ELR (cell line): ENCODE measurements around the gene RANBP3.
"Not testable (repeated sequence)": the region's sequence is repeated elsewhere in the genome, so short reads cannot be mapped to it uniquely, and the experiment has no call there.

Experiments
- DNase-seq: peaks from one replicate; pipeline ENCODE4 v3.0.0-alpha.2; 2015; ENCODE audit warnings: low read depth

The RANBP3 gene

DNA sequence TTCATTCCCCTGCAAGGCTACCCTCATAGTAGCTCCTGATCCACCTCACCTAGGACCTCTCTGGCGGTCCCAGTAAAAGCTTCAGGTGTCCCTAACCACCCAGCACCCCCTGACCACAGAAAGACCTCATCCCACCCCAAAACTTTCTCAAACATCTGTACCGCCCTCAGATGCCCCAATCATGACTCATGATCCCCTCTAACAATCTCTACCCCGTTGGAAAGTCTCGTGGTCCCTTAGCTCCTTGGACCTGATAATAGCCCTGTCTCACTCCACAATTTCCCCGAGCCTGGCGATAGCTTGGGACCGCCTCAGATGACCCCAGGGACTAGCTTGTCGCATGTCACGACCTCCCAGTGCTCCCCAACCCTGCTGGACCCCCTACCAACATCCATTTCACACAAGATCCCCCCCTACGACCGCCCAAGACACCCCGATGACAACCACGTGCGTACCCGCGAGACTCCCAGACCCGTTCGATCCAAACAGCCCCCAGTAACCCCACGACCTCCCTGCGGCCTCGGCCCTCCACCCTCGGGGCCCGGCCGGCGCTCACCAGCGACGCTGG is 74.8 kb downstream of the RANBP3 start:
- peak; percentile 78 for DNase-seq

DNA sequence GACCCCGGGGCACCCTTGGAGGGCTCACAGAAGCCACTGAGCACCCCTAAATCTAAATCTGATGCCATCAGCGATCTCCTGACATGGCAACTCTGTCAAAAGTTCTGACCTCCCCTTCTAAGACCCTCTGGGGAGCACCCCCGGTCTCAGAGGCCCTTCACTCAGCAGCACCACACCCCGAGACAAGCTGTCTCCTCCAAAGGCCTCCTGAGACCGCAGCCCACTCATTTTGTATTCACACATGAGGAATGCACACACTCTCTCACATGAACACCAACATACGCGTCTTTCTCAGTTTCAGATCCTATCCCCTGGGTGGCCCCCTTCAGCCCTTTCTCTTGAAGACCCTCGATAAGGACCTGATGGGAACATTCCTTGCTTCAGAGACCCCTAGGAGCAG is 77.0 kb downstream of the RANBP3 start:
- DNase-seq, result no peak

DNA sequence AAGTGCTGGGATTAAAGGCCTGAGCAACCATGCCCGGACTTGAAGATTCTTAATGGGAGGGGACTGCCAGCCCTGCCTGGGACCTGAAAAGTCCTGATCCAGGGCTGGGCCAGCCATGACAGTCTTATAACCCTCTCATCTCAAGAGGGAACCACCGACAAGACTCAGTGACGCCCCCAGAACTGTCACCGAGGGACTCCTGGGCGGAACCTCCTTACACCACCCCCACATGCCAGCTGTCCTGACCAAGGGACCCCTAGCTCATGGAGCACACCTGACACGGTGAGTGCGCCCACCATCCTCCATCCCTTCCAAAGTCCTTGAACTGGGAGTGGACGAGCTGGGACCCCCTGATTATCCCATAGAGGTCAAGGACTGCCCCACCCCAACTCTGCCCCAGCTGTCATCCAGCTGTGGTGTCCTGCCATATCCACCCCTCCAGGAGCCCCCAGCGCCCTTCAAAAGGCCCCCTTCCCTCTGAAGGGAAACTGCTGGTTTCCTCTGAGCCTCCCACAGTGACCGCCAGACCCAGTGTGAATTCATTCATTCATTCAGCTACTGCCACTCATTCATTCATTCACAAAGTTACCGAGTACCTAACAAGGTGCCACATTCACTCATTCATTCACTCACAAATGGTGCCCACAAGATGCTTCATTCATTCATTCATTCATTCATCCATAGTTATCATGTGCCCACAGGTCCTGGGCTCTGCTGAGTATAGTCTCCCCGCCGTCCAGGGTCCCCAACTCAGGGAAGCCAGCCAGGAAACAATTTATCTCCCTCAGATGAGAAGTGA is 78.0 kb downstream of the RANBP3 start:
- DNase-seq, result no peak

DNA sequence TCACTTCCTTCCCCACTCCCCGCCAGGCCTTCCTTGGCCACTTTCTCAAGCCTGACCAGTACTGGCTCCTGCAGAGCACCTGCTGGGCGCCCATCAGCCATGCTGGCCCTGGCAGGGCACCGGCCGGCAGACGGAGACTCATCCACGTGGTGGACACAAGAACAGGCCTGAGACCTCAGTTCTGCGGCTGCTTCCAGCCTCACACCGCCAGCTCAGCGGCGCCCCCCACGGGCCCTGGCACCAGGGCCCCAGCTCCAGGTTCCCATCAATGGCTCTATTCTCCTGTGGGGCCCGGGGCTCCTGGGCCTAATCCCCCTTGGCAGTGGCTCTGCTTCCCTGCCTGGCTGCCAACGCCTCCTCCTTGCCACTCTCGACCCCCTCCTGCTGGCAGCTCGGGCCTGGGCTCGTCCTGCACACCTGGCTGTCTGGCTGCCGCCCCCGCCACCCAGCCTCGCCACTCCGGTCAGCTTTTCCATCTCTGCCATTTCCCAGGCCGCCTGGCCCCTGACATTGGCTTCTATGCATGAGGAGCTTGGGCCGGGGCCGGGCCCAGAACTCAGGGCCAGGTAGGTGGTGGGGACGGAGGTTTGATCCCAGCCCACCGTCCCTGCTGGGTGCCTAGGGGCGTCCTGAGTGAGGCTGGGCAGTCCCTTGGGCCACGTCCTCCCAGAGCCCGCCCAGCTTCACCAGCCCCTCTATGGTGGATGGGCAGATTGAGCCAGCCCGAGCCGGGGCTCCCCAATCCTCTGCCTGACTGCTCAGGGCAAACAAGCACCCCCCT is 80.6 kb downstream of the RANBP3 start:
- no peak for DNase-seq

DNA sequence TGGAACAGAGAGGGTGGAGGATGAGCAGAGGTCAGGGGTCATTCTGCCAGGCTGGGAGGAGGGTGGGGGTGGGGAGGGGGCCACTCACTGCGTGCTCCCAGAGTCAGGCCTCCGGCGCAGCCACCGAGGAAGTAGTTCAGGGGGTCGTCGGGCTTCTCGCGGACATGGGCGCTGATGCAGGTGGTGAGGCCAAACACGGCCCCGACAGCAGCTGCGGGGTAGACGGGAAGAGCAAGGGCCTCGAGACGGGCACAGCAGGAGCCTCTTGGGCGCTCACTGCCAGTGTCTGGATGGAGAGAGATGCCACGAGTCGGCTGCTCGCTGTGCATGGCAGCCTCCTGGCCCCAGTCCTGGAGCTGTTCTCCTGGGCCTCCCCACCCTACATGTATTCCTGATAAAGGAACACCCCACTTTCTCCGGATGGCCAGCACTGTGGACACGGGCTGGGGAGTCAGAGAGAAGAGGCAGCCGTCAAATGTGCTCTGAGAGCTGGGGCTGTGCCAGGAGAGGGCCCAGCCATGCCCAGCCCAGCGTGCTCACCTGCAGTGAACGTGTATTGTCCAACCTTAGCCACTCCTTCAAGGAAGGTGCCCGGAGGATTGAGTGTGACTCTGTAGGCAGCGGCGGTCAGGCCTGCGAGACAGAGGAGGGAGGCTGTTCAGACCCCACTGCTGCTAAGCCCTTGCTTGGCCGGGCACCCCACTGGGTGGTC is 81.4 kb downstream of the RANBP3 start:
- no peak for DNase-seq

DNA sequence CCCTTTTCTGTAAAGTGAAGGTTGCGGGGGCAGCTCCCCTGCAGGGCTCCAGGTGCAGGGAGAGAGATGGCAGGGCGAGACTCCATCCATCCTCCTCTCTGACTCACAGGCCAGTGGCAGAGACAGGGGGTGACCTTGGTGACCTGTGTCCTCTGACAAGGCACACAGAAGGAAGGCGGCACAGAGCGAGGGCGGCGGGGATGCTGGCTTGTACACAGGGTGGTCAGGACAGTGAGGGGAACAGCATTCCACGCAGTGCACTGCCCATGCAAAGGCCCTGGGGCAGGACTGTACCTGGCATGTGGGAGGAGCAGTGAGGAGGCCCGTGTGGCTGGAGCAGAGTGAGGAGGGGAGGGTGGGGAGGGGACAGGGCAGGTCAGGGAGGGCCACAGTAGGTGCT is 82.0 kb downstream of the RANBP3 start:
- no peak for DNase-seq

DNA sequence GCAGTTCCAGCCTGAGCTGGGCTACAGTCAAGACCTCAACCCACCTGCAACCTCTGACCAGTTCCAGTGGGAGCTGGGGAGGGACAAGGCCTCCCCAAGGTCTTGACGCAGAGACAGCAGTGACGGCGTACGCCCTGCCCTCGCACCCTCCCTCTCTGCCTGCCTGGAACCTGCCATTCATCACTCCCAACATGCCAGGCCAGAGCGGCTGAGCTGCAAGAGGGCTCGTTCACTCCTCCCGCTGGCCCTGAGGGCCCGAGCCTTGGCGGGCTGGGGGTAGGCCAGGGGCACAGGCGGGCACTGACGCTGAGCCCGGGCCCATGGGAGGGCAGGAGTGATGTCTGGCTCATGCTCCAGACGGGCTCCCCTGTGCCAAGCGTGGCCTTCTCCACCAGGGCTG is 82.5 kb downstream of the RANBP3 start:
- DNase-seq, result no peak

DNA sequence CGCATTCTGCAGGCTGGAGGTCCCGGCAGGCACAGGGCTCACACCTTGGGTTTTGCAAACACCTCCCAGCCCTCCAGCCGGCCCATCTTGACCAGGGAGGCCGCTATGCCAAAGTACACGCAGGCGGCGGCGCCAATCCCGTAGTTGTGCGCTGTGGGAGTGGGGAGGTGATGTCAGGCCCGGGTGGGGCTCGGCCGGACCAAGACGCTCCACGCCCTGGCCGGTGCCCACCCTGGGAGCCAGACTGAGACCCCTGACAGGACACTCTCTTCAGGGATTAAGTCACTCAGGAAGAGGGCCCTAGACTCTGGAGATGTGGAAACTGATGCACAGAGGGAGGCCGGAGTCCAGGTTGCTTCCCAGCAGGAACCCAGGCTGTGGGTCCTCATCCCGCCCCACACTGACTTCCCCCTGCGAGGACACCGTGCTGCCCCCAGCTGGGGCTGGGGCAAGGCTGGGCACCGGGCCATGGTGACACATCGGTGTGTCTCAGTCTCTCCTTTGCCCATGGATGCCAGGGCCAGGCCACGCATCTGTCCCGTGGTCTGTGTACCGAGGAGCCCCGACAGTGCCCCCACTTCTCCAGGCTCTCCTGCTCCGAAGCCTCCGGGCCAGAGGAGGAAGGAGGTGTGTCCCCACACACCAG is 83.1 kb downstream of the RANBP3 start:
- no peak for DNase-seq

DNA sequence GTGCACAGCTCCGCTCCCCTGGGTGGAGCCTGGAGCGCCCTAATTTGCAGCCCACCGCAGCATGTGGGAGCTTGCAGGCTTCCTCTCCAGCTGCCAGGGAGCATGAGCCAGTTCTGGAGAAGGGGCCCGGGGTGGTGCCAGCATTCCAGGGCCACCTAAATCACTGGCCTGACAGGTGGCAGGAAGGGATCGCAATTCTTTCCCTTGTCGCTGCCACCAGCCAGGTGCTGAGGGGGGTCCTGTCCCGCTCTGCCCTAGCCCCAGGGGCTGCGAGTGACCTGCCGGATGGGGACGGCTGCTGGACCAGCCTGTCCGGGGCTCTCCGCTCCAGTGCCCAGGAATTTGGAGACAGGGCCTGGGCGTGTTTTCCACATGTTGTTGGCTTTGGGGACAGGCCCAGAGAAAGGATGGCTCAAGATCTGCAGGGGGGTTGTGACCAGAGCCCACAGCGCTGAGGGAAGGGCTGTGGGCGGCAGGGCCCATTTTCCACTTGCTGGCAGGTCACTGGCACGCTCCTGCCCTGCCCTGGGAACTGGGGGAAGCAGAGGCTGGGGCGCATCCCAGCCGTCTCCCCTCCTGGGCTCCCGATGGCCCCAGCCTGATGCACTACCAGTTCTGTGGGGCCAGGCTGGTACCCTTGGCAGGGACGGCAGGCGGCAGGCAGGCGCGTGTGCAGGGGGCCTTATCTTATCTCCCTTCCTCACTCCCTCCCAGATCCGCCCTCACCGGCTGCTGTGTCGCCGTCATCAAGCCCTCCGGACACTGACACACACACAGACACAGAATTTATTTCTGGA is 83.8 kb downstream of the RANBP3 start:
- no peak for DNase-seq

DNA sequence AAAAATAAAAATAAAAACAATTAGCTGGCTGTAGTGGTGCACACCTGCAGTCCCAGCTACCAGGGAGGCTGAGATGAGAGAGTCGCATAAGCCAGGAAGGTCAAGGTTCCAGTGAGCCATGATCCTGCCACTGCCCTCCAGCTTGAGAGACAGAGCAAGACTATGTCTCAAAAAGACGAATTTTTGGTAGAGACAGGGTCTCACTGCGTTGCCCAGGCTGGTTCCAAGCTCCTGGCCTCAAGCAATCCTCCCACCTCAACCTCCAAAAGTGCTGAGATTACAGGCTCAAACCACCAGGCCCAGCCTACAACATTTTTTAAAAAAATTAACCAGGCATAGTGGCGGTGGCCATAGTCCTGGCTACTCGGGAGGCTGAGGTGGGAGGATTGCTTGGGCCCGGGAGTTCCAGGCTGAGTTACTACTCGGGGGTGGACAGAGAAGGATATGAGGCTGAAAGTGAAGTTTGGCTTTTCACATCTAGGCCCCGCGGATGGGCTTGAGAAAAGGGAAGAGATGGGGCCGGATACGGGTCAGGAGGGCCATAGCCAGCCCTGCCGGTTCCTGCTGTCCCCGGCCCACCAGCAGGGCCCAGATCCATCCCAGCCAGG is 84.5 kb downstream of the RANBP3 start:
- no peak for DNase-seq

DNA sequence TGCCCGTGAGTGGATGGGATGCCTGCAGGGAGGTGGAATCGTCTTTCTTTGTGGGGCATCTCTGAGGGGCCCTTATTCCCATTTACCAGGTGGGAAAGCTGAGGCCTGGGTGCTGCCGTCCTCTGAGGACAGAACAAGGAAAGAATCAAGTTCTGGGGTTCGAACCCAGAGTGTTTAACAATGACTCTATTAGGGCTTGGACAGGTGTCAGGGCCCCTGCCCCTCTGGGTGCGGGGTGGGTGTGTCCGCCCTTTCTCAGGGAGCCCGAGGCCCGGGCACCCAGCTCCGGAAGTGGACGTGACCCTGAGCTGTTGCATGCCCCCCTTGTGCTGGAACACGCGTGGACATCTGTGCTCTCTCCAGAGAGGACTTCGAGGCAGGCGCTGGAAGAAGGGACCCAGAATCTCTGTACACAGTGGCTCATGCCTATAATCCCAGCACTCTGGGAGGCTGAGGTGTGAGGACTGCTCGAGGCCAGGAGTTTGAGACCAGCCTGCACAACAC is 85.1 kb downstream of the RANBP3 start:
- no peak for DNase-seq

DNA sequence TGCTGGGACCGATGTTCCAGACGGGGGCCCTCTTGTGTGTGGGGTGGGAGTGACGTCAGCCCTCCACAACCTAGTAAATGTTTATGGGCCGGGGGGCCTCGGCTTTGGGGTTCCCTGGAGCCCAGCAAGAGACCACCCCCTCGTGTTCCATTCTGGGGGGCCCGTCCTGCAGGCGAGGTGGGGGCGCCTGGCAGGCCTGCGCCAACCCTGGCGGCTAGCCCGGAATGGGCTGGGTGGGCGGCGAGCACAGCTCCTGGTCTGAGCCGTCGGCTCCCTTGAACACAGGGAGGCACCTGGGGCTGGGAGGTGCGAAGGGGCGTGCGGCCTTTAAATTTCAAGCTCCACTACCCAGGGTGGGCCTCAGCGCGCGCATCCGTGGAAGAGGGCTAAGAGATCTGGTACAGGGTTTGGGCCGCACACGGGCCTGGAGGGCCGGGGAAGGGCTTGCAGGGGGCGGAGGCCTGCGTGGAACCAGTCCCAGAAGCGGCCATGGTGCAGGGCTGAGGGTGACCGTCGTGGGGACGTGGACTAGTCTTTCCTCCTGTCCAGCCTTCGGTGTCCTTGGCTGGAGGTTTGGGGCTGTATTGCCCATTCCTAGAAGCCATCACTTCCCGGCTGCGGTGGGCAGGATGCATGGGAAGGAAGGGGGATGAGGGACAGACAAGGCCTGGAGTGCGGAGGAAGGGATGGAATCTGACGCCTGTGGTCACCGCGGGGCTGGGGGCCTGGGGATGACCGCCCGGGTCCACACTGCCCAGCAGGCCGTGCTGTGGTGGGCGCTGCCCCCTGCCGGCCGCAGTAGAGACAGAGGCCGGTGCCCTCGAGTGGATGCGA is 85.8 kb downstream of the RANBP3 start:
- DNase-seq, result peak; percentile 58

DNA sequence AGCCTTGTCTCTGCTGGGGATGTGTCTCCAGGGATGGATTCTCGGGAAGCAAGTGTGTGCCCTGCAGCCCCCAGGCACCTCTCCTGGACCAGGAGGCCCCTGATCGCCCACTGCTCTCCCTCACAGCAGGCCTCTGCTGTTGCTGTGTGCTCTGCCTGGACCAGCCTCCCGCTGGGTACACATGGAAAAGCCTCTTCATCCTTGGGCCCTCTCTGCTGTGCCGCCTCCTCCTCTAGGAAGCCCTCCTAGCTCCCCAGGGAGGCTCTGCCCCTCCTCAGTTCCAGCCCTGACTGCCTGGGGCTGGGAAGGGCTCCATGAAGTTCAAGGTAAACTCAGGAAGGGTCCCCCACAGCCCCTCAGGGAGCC is 86.4 kb downstream of the RANBP3 start:
- DNase-seq, result no peak

DNA sequence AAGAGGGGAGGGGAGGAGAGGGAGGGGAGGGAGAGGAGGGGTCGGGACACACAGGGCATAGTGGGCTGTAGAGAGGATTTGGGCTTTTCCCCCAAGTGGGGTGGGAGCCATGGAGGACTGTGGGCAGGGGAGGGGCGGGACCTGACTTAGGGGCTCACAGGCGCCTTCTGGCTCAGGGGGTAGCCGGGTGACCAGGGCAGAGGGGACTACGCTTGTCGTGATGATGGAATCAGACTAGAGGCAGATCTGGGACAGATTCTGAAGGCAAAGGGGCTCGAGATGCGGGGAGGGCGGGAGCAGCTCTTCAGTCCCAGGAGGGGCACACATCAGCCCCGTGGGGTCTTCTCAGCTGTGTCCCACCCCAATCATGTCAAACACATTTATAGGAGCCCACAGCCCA is 87.8 kb downstream of the RANBP3 start:
- no peak for DNase-seq

DNA sequence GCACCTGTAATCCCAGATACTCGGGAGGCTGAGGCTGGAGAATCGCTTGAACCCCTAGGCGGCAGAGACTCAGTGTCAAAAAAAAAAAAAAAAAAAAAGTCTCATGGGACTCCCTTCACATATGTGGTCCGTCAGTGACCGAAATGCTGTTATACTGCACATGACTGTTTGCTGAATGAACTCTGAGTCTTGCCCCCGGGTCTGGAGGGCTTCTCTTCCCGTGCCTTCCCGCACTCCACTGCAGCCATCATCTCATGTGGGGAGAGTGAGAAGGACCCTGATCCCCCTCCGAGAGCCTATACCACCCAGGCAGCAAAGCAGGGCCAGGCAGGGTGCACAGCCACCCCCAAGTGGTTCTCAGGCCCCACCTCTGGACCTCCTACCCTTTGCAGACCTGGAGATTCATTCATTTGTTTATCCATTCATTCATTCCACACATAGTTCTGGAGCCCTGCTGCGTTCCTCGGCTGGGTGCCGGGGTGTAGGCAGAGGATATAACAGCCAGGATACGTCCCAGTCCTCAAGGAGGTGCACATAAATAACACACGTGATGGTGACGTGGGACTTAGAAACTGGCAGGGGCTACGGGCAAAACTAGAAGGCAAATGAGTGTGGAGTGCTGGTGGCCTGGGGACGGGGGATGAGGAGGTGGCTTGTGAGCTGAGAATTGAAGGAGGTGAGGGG is 88.5 kb downstream of the RANBP3 start:
- DNase-seq, result peak; percentile 34

DNA sequence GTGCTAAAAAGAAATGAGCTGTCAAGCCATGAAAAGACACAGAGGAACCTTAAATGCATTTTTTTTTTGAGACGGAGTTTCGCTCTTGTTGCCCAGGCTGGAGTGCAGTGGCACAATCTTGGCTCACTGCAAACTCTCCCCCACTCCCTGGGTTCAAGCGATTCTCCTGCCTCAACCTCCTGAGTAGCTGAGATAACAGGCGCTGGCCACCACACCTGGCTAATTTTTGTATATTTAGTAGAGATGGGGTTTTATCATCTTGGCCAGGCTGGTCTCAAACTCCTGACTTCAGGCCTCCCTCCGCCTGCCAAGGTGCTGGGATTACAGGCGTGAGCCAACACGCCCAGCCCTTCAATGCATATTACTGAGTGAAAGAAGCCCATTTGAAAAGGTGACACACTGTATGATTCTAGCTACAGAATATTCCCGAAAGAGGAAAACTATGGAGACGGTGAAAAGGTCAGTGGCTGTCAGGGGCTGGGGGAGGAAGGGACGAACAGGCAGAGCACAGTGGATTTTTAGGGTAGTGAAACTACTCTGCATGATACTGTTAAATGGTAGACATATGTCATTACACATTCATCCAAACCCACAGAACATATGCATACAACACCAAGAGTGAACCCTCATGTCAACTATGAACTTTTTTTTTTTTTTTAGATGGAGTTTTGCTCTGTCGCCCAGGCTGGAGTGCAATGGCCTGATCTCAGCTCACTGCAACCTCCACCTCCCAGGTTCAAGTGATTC is 93.7 kb downstream of the RANBP3 start:
- not testable (repeated sequence) for DNase-seq

DNA sequence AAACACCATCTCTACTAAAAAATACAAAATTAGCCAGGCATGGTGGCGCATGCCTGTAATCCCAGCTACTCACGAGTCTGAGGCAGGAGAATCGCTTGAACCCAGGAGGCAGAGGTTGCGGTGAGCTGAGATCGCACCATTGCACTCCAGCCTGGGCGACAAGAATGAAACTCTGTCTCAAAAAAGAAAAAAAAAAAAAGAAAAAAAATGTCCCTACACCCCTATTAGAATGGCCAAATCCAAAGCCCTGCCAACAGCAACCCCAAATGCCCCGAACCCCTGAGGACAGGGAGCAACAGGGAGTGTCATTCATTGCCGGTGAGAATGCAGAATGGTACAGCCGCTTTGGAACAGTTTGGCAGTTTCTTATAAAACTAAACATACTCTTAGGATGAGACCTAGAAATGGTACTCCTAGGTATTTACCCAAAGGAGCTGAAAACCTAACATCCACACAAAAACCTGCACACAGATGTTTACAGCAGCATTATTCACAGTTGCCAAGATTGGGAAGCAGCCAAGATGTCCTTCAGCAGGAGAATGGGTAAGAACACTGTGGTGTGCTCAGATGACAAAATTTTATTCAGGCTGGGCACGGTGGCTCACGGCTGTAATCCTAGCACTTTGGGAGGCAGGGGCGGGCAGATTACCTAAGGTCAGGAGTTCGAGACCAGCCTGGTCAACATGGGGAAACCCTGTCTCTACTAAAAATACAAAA is 94.6 kb downstream of the RANBP3 start:
- DNase-seq, result not testable (repeated sequence)
